GM12864 (cell line): ENCODE measurements around the gene STK32B.

Source experiments
- DNase-seq: peaks from one replicate; pipeline ENCODE4 v3.0.0-alpha.2; 2011; ENCODE audit warnings: low read depth
- H3K4me3 ChIP-seq: 2 replicates; pipeline ENCODE4 v1.5.1; 2011; ENCODE audit warnings: mild to moderate bottlenecking, low read depth, low read length, control low read depth
- CTCF ChIP-seq: IDR thresholded peaks from 2 replicates; pipeline ENCODE4 v1.5.1; 2011; ENCODE audit warnings: low read depth, mild to moderate bottlenecking, moderate library complexity, low read length, control low read depth, inconsistent platforms; ENCODE audit errors: missing control alignments

STK32B gene

GRCh38 chr4:5030221-5030620 is 21.1 kb upstream of the STK32B start:
- no peak for TF ChIP-seq CTCF
- no peak for DNase-seq
- no peak overlapping the region for H3K4me3 ChIP-seq

- TF ChIP-seq CTCF, result no peak
Observed at GRCh38 chr4:5030927-5031326, 20.4 kb upstream of the STK32B start.

GRCh38 chr4:5032813-5033212 is 18.5 kb upstream of the STK32B start:
- no peak overlapping the region for H3K4me3 ChIP-seq
- no peak for DNase-seq
- TF ChIP-seq CTCF, result no peak

More at GRCh38 chr4:5030927-5031326, 20.4 kb upstream of the STK32B start:
- H3K4me3 ChIP-seq, result no peak overlapping the region
- no peak for DNase-seq

- no peak for TF ChIP-seq CTCF
- H3K4me3 ChIP-seq, result no peak overlapping the region
- DNase-seq, result no peak
Observed at GRCh38 chr4:5033281-5033841, 17.9 kb upstream of the STK32B start.

- no peak overlapping the region for H3K4me3 ChIP-seq
- TF ChIP-seq CTCF, result no peak
- DNase-seq, result no peak
Observed at GRCh38 chr4:5034206-5034605, 17.1 kb upstream of the STK32B start.

- no peak for TF ChIP-seq CTCF
- H3K4me3 ChIP-seq, result no peak overlapping the region
- DNase-seq, result peak; percentile 24
Observed at GRCh38 chr4:5036239-5036638, 15.0 kb upstream of the STK32B start.

GRCh38 chr4:5037553-5038551 is 13.4 kb upstream of the STK32B start:
- TF ChIP-seq CTCF, result no peak
- no peak overlapping the region for H3K4me3 ChIP-seq
- no peak for DNase-seq
